Measurements from ENCODE around the gene PSMD10. TPM values are rescaled to one million over a fixed set of nuclear protein-coding genes. Genes with fewer than 3 reads are reported as not detected.

Gene PSMD10
- polyA plus RNA-seq, 1 experiment: 118 TPM

DNA sequence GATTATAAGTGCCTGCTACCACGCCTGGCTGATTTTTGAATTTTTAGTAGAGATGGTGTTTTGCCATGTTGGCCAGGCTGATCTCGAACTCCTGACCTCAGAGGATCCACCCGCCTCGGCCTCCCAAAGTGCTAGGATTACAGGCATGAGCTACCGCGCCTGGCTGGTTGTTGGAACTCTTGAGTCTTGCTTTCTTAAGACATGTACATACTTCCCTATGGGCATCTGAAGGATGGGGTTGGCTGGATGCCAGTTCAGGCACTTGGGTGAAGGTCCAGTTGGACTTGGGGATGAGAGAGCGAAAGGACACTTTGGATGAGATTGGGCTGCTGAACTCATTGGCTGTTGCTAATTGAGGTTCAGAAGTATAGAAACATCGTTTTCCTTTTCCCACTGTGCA, 40.7 kb upstream of the PSMD10 start:
- H3K4me3 ChIP-seq (ENCODE audit: low read depth, low read length): no peak overlapping the region
- H3K27me3 ChIP-seq (ENCODE audit: control insufficient read depth, insufficient read depth, low read length): no peaks in the 10 kb centered on the region
- H3K27ac ChIP-seq (ENCODE audit: low read depth, low read length): no peak overlapping the region
- TF ChIP-seq, protein P1, sequence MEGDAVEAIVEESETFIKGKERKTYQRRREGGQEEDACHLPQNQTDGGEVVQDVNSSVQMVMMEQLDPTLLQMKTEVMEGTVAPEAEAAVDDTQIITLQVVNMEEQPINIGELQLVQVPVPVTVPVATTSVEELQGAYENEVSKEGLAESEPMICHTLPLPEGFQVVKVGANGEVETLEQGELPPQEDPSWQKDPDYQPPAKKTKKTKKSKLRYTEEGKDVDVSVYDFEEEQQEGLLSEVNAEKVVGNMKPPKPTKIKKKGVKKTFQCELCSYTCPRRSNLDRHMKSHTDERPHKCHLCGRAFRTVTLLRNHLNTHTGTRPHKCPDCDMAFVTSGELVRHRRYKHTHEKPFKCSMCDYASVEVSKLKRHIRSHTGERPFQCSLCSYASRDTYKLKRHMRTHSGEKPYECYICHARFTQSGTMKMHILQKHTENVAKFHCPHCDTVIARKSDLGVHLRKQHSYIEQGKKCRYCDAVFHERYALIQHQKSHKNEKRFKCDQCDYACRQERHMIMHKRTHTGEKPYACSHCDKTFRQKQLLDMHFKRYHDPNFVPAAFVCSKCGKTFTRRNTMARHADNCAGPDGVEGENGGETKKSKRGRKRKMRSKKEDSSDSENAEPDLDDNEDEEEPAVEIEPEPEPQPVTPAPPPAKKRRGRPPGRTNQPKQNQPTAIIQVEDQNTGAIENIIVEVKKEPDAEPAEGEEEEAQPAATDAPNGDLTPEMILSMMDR (IDR thresholded peaks at IDR 0.05; ENCODE audit: low read depth, low read length): no peak
- ChIA-PET CTCF (interaction anchor here (0.5 to 0.7 kb wide), 2 partner anchors 33 to 448 kb away, joined by 3 read pairs; no protein-coding TSS in a partner anchor), POLR2A (no interaction called here)
- no peak for DNase-seq (ENCODE audit: low read depth, low spot score)
- H3K9me3 ChIP-seq (ENCODE audit: control insufficient read depth, insufficient read depth, low read length): no peaks in the 10 kb centered on the region

DNA sequence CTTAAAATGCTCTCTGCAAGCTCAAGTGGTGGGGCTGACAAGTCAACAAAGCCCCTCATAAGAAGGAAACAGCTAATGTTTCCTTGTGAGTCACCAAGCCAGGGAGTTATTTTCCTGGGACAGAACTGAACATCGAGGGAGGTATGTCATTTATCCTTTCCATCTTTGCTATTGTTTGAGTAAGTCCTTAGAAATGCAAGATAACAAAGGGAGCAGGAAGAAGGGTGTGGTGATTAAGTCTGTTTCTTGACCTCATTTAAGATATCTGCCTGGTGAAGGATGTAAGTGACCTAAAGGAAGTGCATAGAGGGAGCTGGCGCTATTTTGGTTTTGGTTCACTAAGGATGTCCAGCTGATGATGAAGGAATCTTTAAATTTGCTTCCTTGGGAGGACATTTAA, 40.1 kb upstream of the PSMD10 start:
- H3K27me3 ChIP-seq (ENCODE audit: control insufficient read depth, insufficient read depth, low read length): no peaks in the 10 kb centered on the region
- CTCF ChIA-PET: interaction anchor here (0.5 kb wide), 1 partner anchor 449 kb away, joined by 3 read pairs; no protein-coding TSS in a partner anchor
- no peak for DNase-seq (ENCODE audit: low read depth, low spot score)
- TF ChIP-seq, protein P1 (IDR thresholded peaks at IDR 0.05; ENCODE audit: low read depth, low read length): no peak
- POLR2A ChIA-PET: no interaction called here
- H3K9me3 ChIP-seq (ENCODE audit: control insufficient read depth, insufficient read depth, low read length): no peaks in the 10 kb centered on the region
- no peak overlapping the region for H3K27ac ChIP-seq (ENCODE audit: low read depth, low read length)
- no peak overlapping the region for H3K4me3 ChIP-seq (ENCODE audit: low read depth, low read length)

DNA sequence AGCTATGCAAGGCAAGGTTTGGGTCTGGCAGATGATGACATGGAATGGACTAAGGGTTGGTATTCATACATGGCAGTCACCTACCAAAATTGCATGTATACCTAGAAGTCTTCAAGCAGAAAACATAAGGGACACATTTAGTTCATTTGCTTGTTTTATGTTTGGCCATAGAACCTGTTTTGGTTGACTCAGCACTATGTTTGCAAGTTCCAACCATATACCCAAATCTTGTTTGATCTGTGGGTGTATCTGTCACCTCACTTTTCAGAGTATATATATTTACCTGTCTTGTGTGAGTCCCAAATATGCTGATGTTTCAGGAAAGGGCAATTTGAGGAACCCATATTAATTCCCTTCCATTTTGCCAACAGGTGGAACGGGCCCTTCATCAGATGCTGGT, 39.5 kb upstream of the PSMD10 start:
- H3K4me3 ChIP-seq (ENCODE audit: low read depth, low read length): no peak overlapping the region
- no peak for DNase-seq (ENCODE audit: low read depth, low spot score)
- CTCF ChIA-PET: no interaction called here
- POLR2A ChIA-PET: no interaction called here
- H3K9me3 ChIP-seq (ENCODE audit: control insufficient read depth, insufficient read depth, low read length): no peaks in the 10 kb centered on the region
- H3K27me3 ChIP-seq (ENCODE audit: control insufficient read depth, insufficient read depth, low read length): no peaks in the 10 kb centered on the region
- TF ChIP-seq, protein P1 (IDR thresholded peaks at IDR 0.05; ENCODE audit: low read depth, low read length): no peak
- H3K27ac ChIP-seq (ENCODE audit: low read depth, low read length): no peak overlapping the region

DNA sequence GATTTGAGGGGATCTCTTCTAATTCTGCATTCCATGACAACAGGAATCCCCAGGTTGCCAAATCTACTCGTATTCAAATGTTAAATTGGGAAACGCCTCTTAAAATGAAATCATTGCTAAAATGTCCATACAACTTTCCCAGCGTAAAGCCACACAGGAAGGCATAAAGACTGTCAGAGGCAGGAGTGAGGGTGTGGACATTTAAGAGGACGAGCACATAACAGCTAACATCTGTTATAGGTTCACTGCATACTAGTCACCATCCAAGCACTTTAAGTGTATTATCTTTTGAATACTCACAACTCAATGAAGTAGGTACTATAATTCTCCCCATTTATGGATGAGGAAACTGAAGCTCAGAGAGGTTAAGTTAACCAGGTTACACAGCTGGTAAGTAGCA, 35.8 kb upstream of the PSMD10 start:
- TF ChIP-seq, protein P1 (IDR thresholded peaks at IDR 0.05; ENCODE audit: low read depth, low read length): no peak
- Histone ChIP-seq H3K4me3 (ENCODE audit: low read depth, low read length) (no peak overlapping the region), H3K27me3 (ENCODE audit: control insufficient read depth, insufficient read depth, low read length) (no peaks in the 10 kb centered on the region), H3K9me3 (ENCODE audit: control insufficient read depth, insufficient read depth, low read length) (no peaks in the 10 kb centered on the region), H3K27ac (ENCODE audit: low read depth, low read length) (no peak overlapping the region)
- POLR2A ChIA-PET: no interaction called here
- CTCF ChIA-PET: no interaction called here
- DNase-seq (ENCODE audit: low read depth, low spot score): no peak

DNA sequence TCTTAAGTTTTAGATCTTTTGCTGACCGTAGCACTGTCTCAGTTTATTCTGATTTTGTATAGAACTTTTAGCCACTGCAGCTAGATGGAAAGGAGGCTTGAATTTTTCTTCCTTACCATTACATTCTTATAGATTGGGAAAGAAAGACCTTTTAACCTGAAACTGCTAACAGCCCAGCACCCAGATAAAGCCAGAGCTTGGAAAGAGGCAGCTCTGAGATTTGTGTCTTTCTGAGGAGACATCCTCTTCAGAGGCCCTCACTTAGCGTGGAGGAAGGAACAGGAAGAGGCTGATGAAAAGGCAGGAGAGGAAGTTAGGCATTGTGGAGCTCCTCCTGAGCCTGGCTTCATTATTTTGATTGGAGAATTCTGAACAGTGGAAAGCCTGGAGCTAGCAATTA, 35.3 kb upstream of the PSMD10 start:
- Histone ChIP-seq H3K4me3 (ENCODE audit: low read depth, low read length) (no peak overlapping the region), H3K27me3 (ENCODE audit: control insufficient read depth, insufficient read depth, low read length) (no peaks in the 10 kb centered on the region), H3K9me3 (ENCODE audit: control insufficient read depth, insufficient read depth, low read length) (no peaks in the 10 kb centered on the region), H3K27ac (ENCODE audit: low read depth, low read length) (no peak overlapping the region)
- ChIA-PET CTCF (no interaction called here), POLR2A (no interaction called here)
- TF ChIP-seq, protein P1 (IDR thresholded peaks at IDR 0.05; ENCODE audit: low read depth, low read length): no peak
- DNase-seq (ENCODE audit: low read depth, low spot score): no peak

All from AG04450 (cell line).